Panc1 (cell line): ENCODE data around the gene PKNOX2. TPM values are rescaled to one million over a fixed set of nuclear protein-coding genes. Genes with fewer than 3 reads are reported as not detected.

ENCODE experiments used
- ATAC-seq: fragments of 200-7000 bp; cut with Tn5 transposase; 2 replicates; pipeline ENCODE4 v1.9.1; 2020; ENCODE audit warnings: mild to moderate bottlenecking, moderate library complexity
- BruUV-seq: library from RNA; stranded (reverse); fragments of 400-500 nt; replicated peaks from 2 replicates; lab custom pipeline; 2021; lab: Mats Ljungman, UMichigan
- CTCF ChIA-PET: fragments of 300-600 bp; sonication (Branson Sonifier 250); formaldehyde crosslinking; loops from one replicate; lab custom pipeline; 2022; ENCODE audit warnings: antibody characterized with exemption; lab: Charles Lee
- POLR2A ChIA-PET: fragments of 300-600 bp; sonication (Branson Sonifier 250); formaldehyde crosslinking; loops from one replicate; lab custom pipeline; 2022; ENCODE audit warnings: antibody characterized with exemption; lab: Charles Lee
- DNase-seq: peaks from one replicate; pipeline ENCODE4 v3.0.0-alpha.2; 2010; ENCODE audit warnings: low read depth, low spot score
- H3K27ac ChIP-seq: 2 replicates; pipeline ENCODE4 v1.5.1; 2011; ENCODE audit warnings: mild to moderate bottlenecking, low read length, inconsistent platforms
- H3K27me3 ChIP-seq: fragments of 200-500 bp; sonication (Bioruptor generic); 2 replicates; pipeline ENCODE4 v1.6.0; 2014; ENCODE audit warnings: low read length, inconsistent platforms; ENCODE audit not compliant: control insufficient read depth, insufficient read depth
- H3K36me3 ChIP-seq: fragments of 200-500 bp; sonication (Bioruptor generic); 2 replicates; pipeline ENCODE4 v1.5.1; 2014; ENCODE audit warnings: inconsistent platforms, mild to moderate bottlenecking, low read length, moderate library complexity; ENCODE audit not compliant: control insufficient read depth, insufficient read depth
- H3K4me1 ChIP-seq: 2 replicates; pipeline ENCODE4 v1.5.1; 2011; ENCODE audit warnings: inconsistent platforms, mild to moderate bottlenecking, low read length, moderate library complexity; ENCODE audit not compliant: control insufficient read depth, insufficient read depth
- H3K4me3 ChIP-seq, 2 experiments: 2 replicates each; pipeline ENCODE4 v1.5.1; 2011 to 2012; ENCODE audit warnings: low read depth in 2 of 2, low read length in 2 of 2, mild to moderate bottlenecking in 2 of 2, inconsistent platforms in 1 of 2, moderate library complexity in 1 of 2
- H3K9me3 ChIP-seq: fragments of 200-500 bp; sonication (Bioruptor generic); 2 replicates; pipeline ENCODE4 v1.5.1; 2014; ENCODE audit warnings: low read depth, mild to moderate bottlenecking, inconsistent platforms, low read length, moderate library complexity; ENCODE audit not compliant: control insufficient read depth, insufficient read depth
- CTCF ChIP-seq: fragments of 450-650 bp; IDR thresholded peaks from 2 replicates; pipeline ENCODE4 v1.5.1; 2017; ENCODE audit warnings: mild to moderate bottlenecking
- POLR2AphosphoS5 ChIP-seq: IDR thresholded peaks from 2 replicates; pipeline ENCODE4 v1.6.1; 2012; ENCODE audit warnings: mild to moderate bottlenecking, low read depth, low read length, moderate library complexity
- REST ChIP-seq, 2 experiments: IDR thresholded peaks; 2 replicates each; pipeline ENCODE4 v1.6.1; 2011 to 2012; ENCODE audit warnings: low read depth in 2 of 2, control low read depth in 1 of 2, low read length in 1 of 2, mild to moderate bottlenecking in 1 of 2, moderate library complexity in 1 of 2; ENCODE audit not compliant: insufficient read depth in 1 of 2
- SIN3A ChIP-seq: IDR thresholded peaks from 2 replicates; pipeline ENCODE4 v1.6.1; 2012; ENCODE audit warnings: low read depth, mild to moderate bottlenecking, low read length, moderate library complexity, borderline replicate concordance; ENCODE audit not compliant: insufficient read depth
- TCF7L2 ChIP-seq: IDR thresholded peaks from 2 replicates; pipeline ENCODE4 v1.6.1; 2011; ENCODE audit warnings: mild to moderate bottlenecking, low read depth, low read length, inconsistent platforms
- in situ Hi-C: cut with HindIII; loops from 2 replicates; pipeline ENCODE4 v1.10.0; 2016; ENCODE audit warnings: low sequenced_read_pairs, low pct_unique_long_range_greater_than_20kb
- intact Hi-C: fragments of 100-400 bp; cut with micrococcal nuclease; formaldehyde crosslinking; loops from one replicate; pipeline ENCODE4 v1.10.0; 2022; ENCODE audit not compliant: unreplicated experiment
- total RNA-seq: library from RNA; stranded (reverse); gene quantifications from one replicate; pipeline ENCODE4 v1.2.1, GENCODE V29; 2021; ENCODE audit not compliant: unreplicated experiment

The PKNOX2 gene
- total RNA-seq, 1 experiment from 2014 or later: not detected

GRCh38 chr11:125470355-125470754, 305.8 kb downstream of the PKNOX2 start:
- in situ Hi-C loops: no loop called here
- ChIA-PET CTCF (no interaction called here), POLR2A (no interaction called here)
- H3K27me3 ChIP-seq: no peaks in the 10 kb centered on the region
- H3K36me3 ChIP-seq: no peaks in the 10 kb centered on the region
- DNase-seq: no peak
- ATAC-seq: no peak
- intact Hi-C loops: no loop called here
- no peak overlapping the region for H3K4me3 ChIP-seq
- no peaks in the 10 kb centered on the region for H3K4me1 ChIP-seq
- TF ChIP-seq CTCF: no peak
- TF ChIP-seq SIN3A: no peak
- no peak for TF ChIP-seq POLR2AphosphoS5
- TF ChIP-seq REST (IDR thresholded peaks at IDR 0.05; ENCODE audit: insufficient read depth in 1 of 2, low read depth in 2 of 2, low read length in 1 of 2): no peak
- H3K9me3 ChIP-seq: no peaks in the 10 kb centered on the region
- no peak overlapping the region for H3K27ac ChIP-seq
- BruUV-seq: no TSS peak

GRCh38 chr11:125476721-125477120, 312.2 kb downstream of the PKNOX2 start:
- ATAC-seq (no peak), DNase-seq (no peak)
- CTCF ChIA-PET: interaction anchor here (1.0 kb wide), 1 partner anchor 131 kb away, joined by 3 read pairs; no protein-coding TSS in a partner anchor
- H3K27ac ChIP-seq: no peak overlapping the region
- H3K4me3 ChIP-seq: no peak overlapping the region
- peaks cover 2% of the 10 kb centered on the region; the same call in 1 of the 2 replicates for H3K27me3 ChIP-seq
- intact Hi-C loops (no loop called here), in situ Hi-C loops (no loop called here)
- no peaks in the 10 kb centered on the region for H3K36me3 ChIP-seq
- no TSS peak for BruUV-seq
- POLR2A ChIA-PET: interaction anchor here (0.6 kb wide), 1 partner anchor 533 kb away, joined by 3 read pairs; no protein-coding TSS in a partner anchor
- H3K4me1 ChIP-seq: no peaks in the 10 kb centered on the region
- TF ChIP-seq CTCF: no peak
- TF ChIP-seq SIN3A: no peak
- TF ChIP-seq TCF7L2: no peak
- TF ChIP-seq POLR2AphosphoS5: no peak
- TF ChIP-seq REST (IDR thresholded peaks at IDR 0.05; ENCODE audit: insufficient read depth in 1 of 2, low read depth in 2 of 2, low read length in 1 of 2): no peak
- no peaks in the 10 kb centered on the region for H3K9me3 ChIP-seq
